Type B pancreatic cell (in vitro differentiated cells): ENCODE data around the gene BCL2L1. TPM values are rescaled to one million over a fixed set of nuclear protein-coding genes. Genes with fewer than 3 reads are reported as not detected.
"Not testable (repeated sequence)": the region's sequence is repeated elsewhere in the genome, so short reads cannot be mapped to it uniquely, and the experiment has no call there.

Experiments used
- DNase-seq: peaks from one replicate; pipeline ENCODE4 v3.0.0; 2021; ENCODE audit warnings: mixed read lengths; ENCODE audit not compliant: unreplicated experiment; ENCODE audit errors: extremely low spot score
- H3K27ac Mint-ChIP-seq: 2 replicates; pipeline ENCODE4 v1.8.0; 2021; ENCODE audit warnings: mild to moderate bottlenecking, mixed read lengths
- H3K27me3 Mint-ChIP-seq: 2 replicates; pipeline ENCODE4 v1.8.0; 2021; ENCODE audit warnings: mixed read lengths
- H3K36me3 Mint-ChIP-seq: 2 replicates; pipeline ENCODE4 v1.8.0; 2021; ENCODE audit warnings: mixed read lengths
- H3K4me1 Mint-ChIP-seq: one replicate; pipeline ENCODE4 v1.8.0; 2021; ENCODE audit warnings: mixed read lengths; ENCODE audit not compliant: unreplicated experiment
- H3K4me3 Mint-ChIP-seq: 2 replicates; pipeline ENCODE4 v1.8.0; 2021; ENCODE audit warnings: mild to moderate bottlenecking, mixed read lengths
- H3K9me3 Mint-ChIP-seq: 2 replicates; pipeline ENCODE4 v1.8.0; 2021; ENCODE audit warnings: mixed read lengths
- total RNA-seq: library from RNA; stranded (reverse); gene quantifications from 2 replicates; pipeline ENCODE4 v1.2.1, GENCODE V29; 2021; ENCODE audit warnings: low replicate concordance
- TF ChIP-seq, protein P1 (sequence below): fragments of 200-600 bp; sonication (generic); conservative IDR thresholded peaks from 2 replicates; pipeline ENCODE4 v1.5.0; 2021; ENCODE audit warnings: antibody characterized with exemption, mild to moderate bottlenecking

Gene BCL2L1
- total RNA-seq, 1 donor from 2014 or later = 142 TPM

DNA sequence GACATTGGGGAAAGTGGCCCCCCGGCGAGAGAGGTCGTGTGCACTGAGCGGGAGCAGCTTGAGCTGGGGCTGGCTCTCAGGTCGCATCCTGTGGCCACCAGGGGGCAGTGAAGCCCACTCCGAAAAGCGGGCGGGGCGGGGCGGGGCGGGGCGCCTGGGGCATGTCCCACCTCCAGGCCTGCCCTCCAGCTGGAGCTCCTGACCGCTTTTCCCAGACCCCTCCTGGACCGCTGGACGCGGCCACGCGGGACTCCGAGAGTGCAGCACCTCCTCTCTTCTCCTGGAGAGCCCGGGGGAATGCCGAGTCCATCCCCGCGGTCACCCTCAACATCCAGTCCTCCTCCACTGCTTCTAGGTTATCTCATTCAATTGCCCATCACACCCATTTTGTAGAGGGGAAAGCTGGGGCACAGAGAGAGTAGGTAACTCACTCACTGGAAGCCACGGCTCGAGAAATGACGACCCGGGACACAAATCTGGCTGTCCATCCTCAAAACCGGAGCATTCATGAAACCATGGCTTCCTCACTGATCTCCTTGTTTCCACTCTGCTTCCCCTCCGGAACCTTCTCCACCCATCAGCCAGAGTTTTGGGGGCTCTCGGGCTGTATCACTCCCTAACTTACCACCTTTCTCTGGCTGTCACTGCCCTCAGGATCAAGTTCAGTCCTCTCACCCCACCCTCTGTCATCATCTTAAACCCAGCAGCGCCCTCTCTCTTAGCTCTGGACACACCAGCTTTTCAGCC is 60.9 kb downstream of the BCL2L1 start:
- TF ChIP-seq, protein P1, sequence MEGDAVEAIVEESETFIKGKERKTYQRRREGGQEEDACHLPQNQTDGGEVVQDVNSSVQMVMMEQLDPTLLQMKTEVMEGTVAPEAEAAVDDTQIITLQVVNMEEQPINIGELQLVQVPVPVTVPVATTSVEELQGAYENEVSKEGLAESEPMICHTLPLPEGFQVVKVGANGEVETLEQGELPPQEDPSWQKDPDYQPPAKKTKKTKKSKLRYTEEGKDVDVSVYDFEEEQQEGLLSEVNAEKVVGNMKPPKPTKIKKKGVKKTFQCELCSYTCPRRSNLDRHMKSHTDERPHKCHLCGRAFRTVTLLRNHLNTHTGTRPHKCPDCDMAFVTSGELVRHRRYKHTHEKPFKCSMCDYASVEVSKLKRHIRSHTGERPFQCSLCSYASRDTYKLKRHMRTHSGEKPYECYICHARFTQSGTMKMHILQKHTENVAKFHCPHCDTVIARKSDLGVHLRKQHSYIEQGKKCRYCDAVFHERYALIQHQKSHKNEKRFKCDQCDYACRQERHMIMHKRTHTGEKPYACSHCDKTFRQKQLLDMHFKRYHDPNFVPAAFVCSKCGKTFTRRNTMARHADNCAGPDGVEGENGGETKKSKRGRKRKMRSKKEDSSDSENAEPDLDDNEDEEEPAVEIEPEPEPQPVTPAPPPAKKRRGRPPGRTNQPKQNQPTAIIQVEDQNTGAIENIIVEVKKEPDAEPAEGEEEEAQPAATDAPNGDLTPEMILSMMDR = peak; percentile 98
- Mint-ChIP-seq H3K4me3 (peak overlapping the region; percentile 84), H3K36me3 (peaks cover 7% of the 10 kb centered on the region), H3K27me3 (no peaks in the 10 kb centered on the region), H3K4me1 (peaks cover 49% of the 10 kb centered on the region), H3K27ac (peak overlapping the region; percentile 83), H3K9me3 (no peaks in the 10 kb centered on the region)
- peak; percentile 88 for DNase-seq

DNA sequence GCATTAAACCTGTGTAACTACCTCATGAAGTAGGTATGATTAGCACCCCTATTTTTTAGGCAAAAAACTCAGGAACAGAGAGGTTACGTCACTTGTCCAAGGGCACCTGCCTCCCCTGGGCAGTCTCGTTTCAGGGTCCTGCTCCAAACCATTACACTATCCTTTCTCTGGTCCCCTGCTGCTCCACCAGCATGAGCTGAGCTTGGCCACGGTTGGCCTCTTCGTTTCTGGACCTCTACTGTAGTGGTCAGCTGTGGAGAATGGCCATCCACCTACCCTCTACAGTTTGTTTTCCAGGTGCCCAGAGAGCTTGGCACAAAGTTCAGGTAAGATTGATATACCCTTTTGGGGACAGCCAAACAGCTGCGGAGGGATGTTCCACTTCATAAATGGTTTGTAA is 68.1 kb downstream of the BCL2L1 start:
- no peak overlapping the region for H3K27ac Mint-ChIP-seq
- no peak for DNase-seq
- no peaks in the 10 kb centered on the region for H3K9me3 Mint-ChIP-seq
- TF ChIP-seq, protein P1 = no peak
- no peak overlapping the region for H3K4me3 Mint-ChIP-seq
- no peaks in the 10 kb centered on the region for H3K4me1 Mint-ChIP-seq
- peaks cover 5% of the 10 kb centered on the region for H3K27me3 Mint-ChIP-seq
- H3K36me3 Mint-ChIP-seq = no peaks in the 10 kb centered on the region

DNA sequence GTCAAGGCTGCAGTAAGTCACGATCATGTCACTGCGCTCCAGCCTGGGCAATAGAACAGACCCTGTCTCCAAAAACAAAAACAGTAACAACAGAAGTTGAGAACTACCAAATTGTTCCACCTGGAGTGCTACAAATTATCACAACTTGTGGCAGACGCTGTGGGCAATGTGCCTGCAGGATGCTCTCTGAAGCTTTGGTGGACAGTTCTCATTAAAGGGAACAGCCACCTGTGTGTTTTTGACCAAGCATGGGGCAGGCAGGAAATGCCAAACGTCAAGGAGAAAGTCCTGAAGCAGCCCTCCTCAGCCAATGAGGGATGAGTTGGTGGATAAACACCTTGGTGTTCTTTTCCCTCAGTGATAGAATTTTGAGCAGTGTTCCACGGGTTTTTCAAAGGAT is 69.1 kb downstream of the BCL2L1 start:
- no peak overlapping the region for H3K27ac Mint-ChIP-seq
- peaks cover 5% of the 10 kb centered on the region for H3K27me3 Mint-ChIP-seq
- no peaks in the 10 kb centered on the region for H3K36me3 Mint-ChIP-seq
- DNase-seq = no peak
- TF ChIP-seq, protein P1 = no peak
- H3K9me3 Mint-ChIP-seq = no peaks in the 10 kb centered on the region
- H3K4me3 Mint-ChIP-seq = no peak overlapping the region
- no peaks in the 10 kb centered on the region for H3K4me1 Mint-ChIP-seq

DNA sequence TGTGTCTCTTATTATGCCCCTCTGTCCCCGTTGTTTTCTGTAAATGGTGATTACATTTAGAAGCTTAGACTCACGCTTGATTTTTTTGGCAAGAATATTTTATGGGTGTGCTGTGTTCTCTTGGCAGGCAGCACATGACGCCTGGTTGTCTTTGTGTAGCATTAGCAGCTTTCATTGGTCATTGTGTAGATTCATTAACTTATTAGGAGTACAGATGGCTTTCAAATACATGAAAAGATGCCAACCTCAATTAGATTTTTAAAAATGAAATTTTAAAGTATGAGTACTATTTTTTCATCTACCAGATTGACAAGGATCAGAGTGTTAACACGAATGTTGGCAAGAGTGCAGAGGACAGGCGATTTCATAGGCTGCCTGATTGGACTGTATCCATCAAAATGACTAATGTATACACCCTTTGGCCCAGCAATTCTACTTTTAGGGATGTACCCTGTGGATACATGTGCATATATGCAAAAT is 69.7 kb downstream of the BCL2L1 start:
- Mint-ChIP-seq H3K36me3 (no peaks in the 10 kb centered on the region), H3K27ac (no peak overlapping the region), H3K4me1 (no peaks in the 10 kb centered on the region), H3K9me3 (no peaks in the 10 kb centered on the region), H3K27me3 (peaks cover 5% of the 10 kb centered on the region), H3K4me3 (no peak overlapping the region)
- TF ChIP-seq, protein P1 = no peak
- no peak for DNase-seq

DNA sequence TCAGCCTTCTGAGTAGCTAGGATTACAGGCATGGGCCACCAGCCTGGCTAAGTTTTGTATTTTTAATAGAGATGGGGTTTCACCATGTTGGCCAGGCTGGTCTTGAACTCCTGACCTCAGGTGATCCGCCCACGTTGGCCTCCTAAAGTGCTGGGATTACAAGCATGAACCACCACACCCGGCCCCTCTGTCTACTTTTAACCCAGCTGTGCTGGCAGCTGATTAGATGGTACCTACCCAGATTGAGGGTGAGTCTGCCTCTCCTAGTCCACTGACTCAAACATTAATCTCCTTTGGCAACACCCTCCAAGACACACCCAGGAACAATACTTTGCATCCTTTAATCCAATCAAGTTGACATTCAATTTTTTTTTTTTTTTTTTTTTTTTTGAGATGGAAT is 74.6 kb downstream of the BCL2L1 start:
- H3K4me3 Mint-ChIP-seq, H3K9me3 Mint-ChIP-seq, H3K36me3 Mint-ChIP-seq, H3K27me3 Mint-ChIP-seq, DNase-seq, H3K4me1 Mint-ChIP-seq, H3K27ac Mint-ChIP-seq: not testable (repeated sequence)

DNA sequence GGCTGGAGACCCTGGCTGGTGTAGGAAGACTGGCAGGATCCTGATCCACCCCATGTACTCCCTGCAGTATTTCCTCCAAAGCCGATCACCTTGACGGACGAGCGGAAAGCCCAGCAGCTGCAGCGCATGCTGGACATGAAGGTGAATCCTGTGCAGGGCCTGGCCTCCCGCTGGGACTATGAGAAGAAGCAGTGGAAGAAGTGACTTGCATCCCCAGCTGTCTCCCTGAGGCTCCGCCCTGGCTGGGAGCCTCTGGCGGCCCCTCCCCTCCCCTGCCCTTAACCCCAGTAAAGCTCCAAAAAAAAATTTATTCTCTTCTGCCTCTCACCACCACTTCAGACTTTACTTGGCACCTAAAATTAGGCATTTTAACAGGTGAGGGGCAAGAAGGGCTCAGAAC is 78.0 kb downstream of the BCL2L1 start:
- Mint-ChIP-seq H3K27me3 (no peaks in the 10 kb centered on the region), H3K9me3 (no peaks in the 10 kb centered on the region), H3K27ac (no peak overlapping the region), H3K4me1 (peaks cover 7% of the 10 kb centered on the region), H3K4me3 (no peak overlapping the region), H3K36me3 (no peaks in the 10 kb centered on the region)
- no peak for DNase-seq
- TF ChIP-seq, protein P1 = no peak
